GM12878 (cell line): ENCODE measurements around the gene GNAT1. TPM values are rescaled to one million over a fixed set of nuclear protein-coding genes. Genes with fewer than 3 reads are reported as not detected.

Source experiments
- ATAC-seq: fragments of 200-7000 bp; cut with Tn5 transposase; 3 replicates; pipeline ENCODE4 v1.9.1; 2020; ENCODE audit warnings: mild to moderate bottlenecking, moderate library complexity
- BruUV-seq: library from RNA; stranded (reverse); fragments of 400-500 nt; replicated peaks from 2 replicates; lab custom pipeline; 2021; lab: Mats Ljungman, UMichigan
- CTCF ChIA-PET: fragments of 300-600 bp; sonication (Branson Sonifier 250); formaldehyde crosslinking; extraction: SDS; loops from one replicate; lab custom pipeline; 2021; ENCODE audit warnings: inconsistent platforms; lab: Yijun Ruan, JAX
- POLR2A ChIA-PET: fragments of 350-600 bp; formaldehyde crosslinking; extraction: SDS; loops from one replicate; lab custom pipeline; 2021; ENCODE audit warnings: inconsistent platforms; lab: Charles Lee
- RAD21 ChIA-PET: fragments of 300-600 bp; sonication (Branson Sonifier 250); formaldehyde crosslinking; loops from one replicate; lab custom pipeline; 2023; ENCODE audit warnings: antibody characterized with exemption; ENCODE audit not compliant: unreplicated experiment; lab: Charles Lee
- SMC1A ChIA-PET: fragments of 300-600 bp; sonication (Branson Sonifier 250); formaldehyde crosslinking; loops from one replicate; lab custom pipeline; 2023; ENCODE audit not compliant: unreplicated experiment, uncharacterized antibody; lab: Charles Lee
- DNase-seq: peaks from one replicate; pipeline ENCODE4 v3.0.0-alpha.2; 2011; ENCODE audit warnings: low read depth, low spot score
- FAIRE-seq: peaks from 3 replicates; lab custom pipeline; 2011; peaks lifted over from hg19 to GRCh38; lab: Jason Lieb, UNC
- H2AFZ ChIP-seq: 2 replicates; pipeline ENCODE4 v1.6.0; 2011; ENCODE audit warnings: low read depth, low read length, control low read depth; ENCODE audit not compliant: control insufficient read depth
- H3K27ac ChIP-seq: 2 replicates; pipeline ENCODE4 v1.5.1; 2011; ENCODE audit warnings: control low read depth; ENCODE audit not compliant: control insufficient read depth, insufficient read depth
- H3K27me3 ChIP-seq, 2 experiments: replicated peaks in 1 of 2; 2 replicates each; pipeline versions ENCODE4 v1.6.0 to v1.6.1; 2011; ENCODE audit warnings: low read length in 1 of 2; ENCODE audit not compliant: control insufficient read depth in 2 of 2, insufficient read depth in 2 of 2
- H3K36me3 ChIP-seq, 2 experiments: 2 replicates each; pipeline ENCODE4 v1.5.1; 2011; ENCODE audit warnings: low read length in 1 of 2; ENCODE audit not compliant: control insufficient read depth in 2 of 2, insufficient read depth in 2 of 2
- H3K4me1 ChIP-seq: 2 replicates; pipeline ENCODE4 v1.6.1; 2011; ENCODE audit warnings: mild to moderate bottlenecking, low read length, moderate library complexity, mixed read lengths; ENCODE audit not compliant: control insufficient read depth, insufficient read depth
- H3K4me2 ChIP-seq: 2 replicates; pipeline ENCODE4 v1.6.0; 2011; ENCODE audit warnings: control low read depth; ENCODE audit not compliant: control insufficient read depth, insufficient read depth
- H3K4me3 ChIP-seq: fragments of 200-600 bp; sonication (generic); 2 replicates; pipeline ENCODE4 v1.5.1; 2016
- H3K79me2 ChIP-seq: 2 replicates; pipeline ENCODE4 v1.6.0; 2011; ENCODE audit warnings: low read length; ENCODE audit not compliant: control insufficient read depth, insufficient read depth
- H3K9ac ChIP-seq: 2 replicates; pipeline ENCODE4 v1.8.0; 2011; ENCODE audit warnings: low read length, control low read depth, mixed read lengths; ENCODE audit not compliant: control insufficient read depth, insufficient read depth
- H3K9me3 ChIP-seq: replicated peaks from 3 replicates; pipeline ENCODE4 v1.5.1; 2011; ENCODE audit warnings: mild to moderate bottlenecking, low read length; ENCODE audit not compliant: control insufficient read depth, insufficient read depth
- H4K20me1 ChIP-seq: 2 replicates; pipeline ENCODE4 v1.6.0; 2011; ENCODE audit not compliant: control insufficient read depth, insufficient read depth
- ASH2L ChIP-seq: fragments of 300-600, 200-600 bp; sonication (generic); IDR thresholded peaks from 2 replicates; pipeline ENCODE4 v1.6.1; 2017; ENCODE audit warnings: low read depth, mild to moderate bottlenecking, borderline replicate concordance
- BACH1 ChIP-seq: fragments of 450-650 bp; IDR thresholded peaks from 2 replicates; pipeline ENCODE4 v1.6.1; 2017; ENCODE audit warnings: mild to moderate bottlenecking, borderline replicate concordance
- CREM ChIP-seq: IDR thresholded peaks from 2 replicates; pipeline ENCODE4 v1.6.1; 2014; ENCODE audit warnings: antibody characterized with exemption, low read depth
- FOS ChIP-seq: IDR thresholded peaks from 3 replicates; pipeline ENCODE4 v1.6.1; 2011; ENCODE audit warnings: borderline replicate concordance; ENCODE audit not compliant: insufficient read length; ENCODE audit errors: extremely low read depth
- HCFC1 ChIP-seq: fragments of 150-350 bp; IDR thresholded peaks from 2 replicates; pipeline ENCODE4 v1.6.1; 2014; ENCODE audit warnings: low read length
- IRF4 ChIP-seq: IDR thresholded peaks from 2 replicates; pipeline ENCODE4 v1.6.1; 2011; ENCODE audit warnings: low read depth, low read length
- NFIC ChIP-seq: IDR thresholded peaks from 2 replicates; pipeline ENCODE4 v1.6.1; 2012; ENCODE audit warnings: low read depth, mild to moderate bottlenecking, inconsistent platforms, low read length, moderate library complexity
- NR2C2 ChIP-seq: IDR thresholded peaks from 2 replicates; pipeline ENCODE4 v1.6.1; 2011; ENCODE audit warnings: borderline replicate concordance, low read depth; ENCODE audit not compliant: control insufficient read depth, insufficient read length
- POLR2AphosphoS5 ChIP-seq: IDR thresholded peaks from 2 replicates; pipeline ENCODE4 v1.6.1; 2011; ENCODE audit warnings: mild to moderate bottlenecking, low read length, inconsistent platforms
- PRDM15 ChIP-seq: fragments of 450-650 bp; formaldehyde crosslinking; IDR thresholded peaks from 2 replicates; pipeline ENCODE4 v1.4.0; 2020; ENCODE audit warnings: mild to moderate bottlenecking, moderate library complexity
- RELB ChIP-seq: fragments of 450-650 bp; IDR thresholded peaks from 2 replicates; pipeline ENCODE4 v1.6.1; 2017; ENCODE audit warnings: low read depth, mild to moderate bottlenecking, moderate library complexity
- SPI1 ChIP-seq: IDR thresholded peaks from 2 replicates; pipeline ENCODE4 v1.6.1; 2011; ENCODE audit warnings: low read depth, mild to moderate bottlenecking, low read length, moderate library complexity, borderline replicate concordance; ENCODE audit not compliant: insufficient read depth
- ZNF207 ChIP-seq: fragments of 450-650 bp; IDR thresholded peaks from 2 replicates; pipeline ENCODE4 v1.6.1; 2014; ENCODE audit warnings: antibody characterized with exemption, mild to moderate bottlenecking, borderline replicate concordance
- ZSCAN29 ChIP-seq: fragments of 450-650 bp; IDR thresholded peaks from 2 replicates; pipeline ENCODE4 v1.6.1; 2017; ENCODE audit warnings: mild to moderate bottlenecking, moderate library complexity
- WGBS: methylation state at CpG from one replicate; pipeline ENCODE4 v1.1.6; 2016; ENCODE audit warnings: low lambda C conversion rate; ENCODE audit not compliant: insufficient replicate concordance, insufficient coverage; ENCODE audit errors: missing lambda C conversion rate; 5-methylcytosine and 5-hydroxymethylcytosine counted together
- in situ Hi-C: fragments of 300-500 bp; cut with MboI; formaldehyde crosslinking; loops from 9 replicates; pipeline ENCODE4 v1.14.3; 2018; ENCODE audit warnings: mixed read lengths
- intact Hi-C: fragments of 100-400 bp; cut with micrococcal nuclease; formaldehyde crosslinking; loops from one replicate; pipeline ENCODE4 v1.14.2; 2022; ENCODE audit not compliant: unreplicated experiment
- polyA plus RNA-seq, 11 experiments: library from polyadenylated mRNA; depleted of rRNA in 4 of 11; unstranded in 6 of 11; stranded (reverse) in 5 of 11; fragments of >200 nt; fragmentation: Nextera tagmentation in 4 of 11; fragmentation: Illumina TruSeq in 1 of 11; extraction: Ambion mirVana in 4 of 11; extraction: Trizol in 1 of 11; gene quantifications; 1 replicate in 1 of 11; 2 replicates in 10 of 11; pipeline versions ENCODE4 v1.2.1 to v1.2.3, GENCODE V29; 2011 to 2016; ENCODE audit warnings: inconsistent platforms in 2 of 11, missing spikeins in 2 of 11, low read depth in 1 of 11
- total RNA-seq, 4 experiments: library from RNA; depleted of rRNA in 3 of 4; stranded (reverse); fragments of >200 nt in 3 of 4; fragmentation: Illumina TruSeq in 1 of 4; extraction: Trizol in 1 of 4; gene quantifications; 2 replicates each; pipeline versions ENCODE4 v1.2.1 to v1.2.3, GENCODE V29; 2013 to 2021

The GNAT1 gene
- total and polyA plus RNA-seq, 10 of the 15 experiments (the other 5 are each of a cell fraction or from before 2014, with no cell fraction given): not detected

GRCh38 chr3:50150404-50150750, 41.0 kb upstream of the GNAT1 start:
- Histone ChIP-seq H3K4me1 (no peaks in the 10 kb centered on the region; the same call in 1 of the 2 replicates), H3K4me2 (no peak overlapping the region), H3K4me3 (no peak overlapping the region), H3K79me2 (no peaks in the 10 kb centered on the region), H3K27ac (no peak overlapping the region), H4K20me1 (no peaks in the 10 kb centered on the region), H3K9ac (no peak overlapping the region), H2AFZ (no peak overlapping the region), H3K36me3 (no peaks in the 10 kb centered on the region), H3K27me3 (peaks cover 4 to 6% of the 10 kb centered on the region in 2 experiments), H3K9me3 (no peaks in the 10 kb centered on the region)
- ChIA-PET SMC1A (no interaction called here), POLR2A (no interaction called here), RAD21 (no interaction called here), CTCF (no interaction called here)
- in situ Hi-C loops (no loop called here), intact Hi-C loops (no loop called here)
- ATAC-seq (no peak), DNase-seq (no peak), FAIRE-seq (no peak)
- 6% methylated on average over 1 of the region's 1 CpG for WGBS
- TF ChIP-seq SPI1 (no peak), PRDM15 (CRISPR knock-in tag) (no peak), RELB (no peak), POLR2AphosphoS5 (no peak), NFIC (no peak), IRF4 (no peak), CREM (no peak), ZSCAN29 (no peak), BACH1 (no peak), ASH2L (no peak), HCFC1 (no peak), NR2C2 (no peak), FOS (no peak), ZNF207 (no peak)
- no TSS peak for BruUV-seq
